Suppressor macrophage (primary cell): Measurements from ENCODE around the gene YBX3.
A peak's percentile ranks its signal among the peaks of the same experiment; 100 is the strongest.
"Not testable (repeated sequence)": the region's sequence is repeated elsewhere in the genome, so short reads cannot be mapped to it uniquely, and the experiment has no call there.

Source experiments
- DNase-seq, 4 experiments: peaks; one replicate each; pipeline ENCODE4 v3.0.0-alpha.2; 2020 to 2022
- total RNA-seq, 17 experiments: gene quantifications; one replicate each; lab custom pipeline; 2026; ENCODE audit warnings: mixed read lengths in 6 of 17, inconsistent platforms in 3 of 17; lab: John Stamatoyannopoulos, UW

Gene YBX3
- total RNA-seq = 67.5 to 171 (median 106) reads per million in 17 experiments

DNA sequence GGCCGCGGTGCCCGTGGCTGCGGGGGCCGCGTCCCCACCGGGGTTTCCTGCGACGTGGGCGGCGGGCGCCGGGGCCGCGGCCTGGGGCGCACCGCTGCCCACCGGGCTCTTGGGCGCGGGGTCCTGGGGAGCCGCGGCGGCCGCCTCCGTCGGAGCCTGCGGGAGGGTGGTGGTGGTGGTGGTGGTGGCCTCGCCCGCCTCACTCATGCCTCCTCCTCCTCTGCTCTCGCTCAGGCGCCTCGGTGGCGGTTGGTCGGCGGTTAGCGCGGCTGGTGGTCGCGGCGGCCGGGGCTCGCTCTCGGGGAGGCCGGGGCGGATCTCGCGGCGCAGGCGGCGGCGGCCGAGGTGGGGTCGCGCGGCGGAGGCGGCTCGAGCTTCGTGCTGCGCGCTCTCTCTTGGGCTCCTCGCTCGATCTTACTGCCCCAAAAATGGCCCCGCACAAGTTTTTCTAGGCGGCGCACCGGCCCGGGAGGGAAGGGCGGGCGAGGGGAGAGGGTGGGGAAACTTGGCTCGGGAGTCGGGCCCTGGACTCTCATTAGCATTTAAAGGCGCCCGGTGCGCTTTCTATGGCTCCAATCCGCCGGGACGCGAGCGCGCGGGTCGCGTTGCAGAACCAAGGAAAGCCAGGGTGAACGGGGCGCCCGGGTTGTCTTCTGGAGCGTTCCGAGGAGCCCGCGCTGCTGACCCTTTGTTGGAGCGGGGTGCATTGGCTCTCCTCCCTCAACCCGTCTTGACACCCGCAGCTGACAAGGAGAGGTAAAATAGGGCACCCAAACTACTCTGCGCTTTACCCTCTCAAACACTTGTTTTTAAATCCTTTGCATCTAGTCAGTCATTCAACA is at the start of gene YBX3:
Gene YBX3 (minus strand): TSS at position 419 of the 842 bp plus-strand sequence. CDS start 212 bp downstream, at position 207.
- peak; percentile 88 to 93 (median 91) for DNase-seq

DNA sequence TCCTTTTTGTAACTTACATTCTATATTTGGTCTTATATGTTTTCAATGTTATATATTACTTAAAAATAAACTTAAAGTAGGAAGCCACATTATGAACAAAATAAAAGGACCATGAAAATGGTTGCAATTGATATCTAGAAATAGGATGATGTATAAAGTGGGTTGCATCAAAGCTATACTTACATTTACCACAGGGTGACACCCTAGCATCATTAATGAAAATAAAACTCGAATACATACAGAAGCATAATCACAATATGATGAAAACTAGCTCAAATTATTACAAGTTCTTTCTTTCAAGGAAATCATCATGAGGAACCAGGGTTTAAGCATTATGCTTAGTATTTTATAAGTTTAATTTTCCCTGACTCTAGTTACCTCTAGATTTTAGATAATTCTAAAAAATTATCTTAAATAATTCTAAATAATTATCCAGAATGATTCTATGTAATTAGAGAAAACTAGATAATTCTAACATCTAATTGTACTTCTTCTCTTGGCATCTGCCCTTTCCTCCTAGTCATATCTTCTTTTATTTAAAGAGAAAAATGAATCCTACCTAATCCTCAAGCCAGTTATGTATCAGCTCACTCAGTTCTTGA is 48.1 kb upstream of the YBX3 start:
- peak; percentile 4 to 51 (median 32) for DNase-seq

DNA sequence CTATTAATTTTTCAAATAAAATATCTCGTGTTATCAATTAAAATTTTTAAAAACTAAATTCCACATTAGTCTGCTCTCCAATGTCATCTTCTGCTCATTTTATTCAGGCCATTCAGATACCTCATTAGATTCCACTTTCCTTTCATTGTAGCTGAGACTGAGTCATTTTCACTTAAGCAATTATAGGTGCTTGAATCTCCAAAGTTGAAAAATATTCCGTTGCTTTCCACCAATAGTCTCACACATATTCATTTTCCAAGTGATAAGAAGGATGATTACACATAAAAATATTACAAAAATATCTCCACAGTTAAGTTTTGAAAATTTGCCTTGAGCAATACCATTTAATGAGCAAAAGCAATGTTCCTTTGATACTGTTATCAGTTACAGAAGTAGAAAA is 36.5 kb upstream of the YBX3 start:
- no peak for DNase-seq

DNA sequence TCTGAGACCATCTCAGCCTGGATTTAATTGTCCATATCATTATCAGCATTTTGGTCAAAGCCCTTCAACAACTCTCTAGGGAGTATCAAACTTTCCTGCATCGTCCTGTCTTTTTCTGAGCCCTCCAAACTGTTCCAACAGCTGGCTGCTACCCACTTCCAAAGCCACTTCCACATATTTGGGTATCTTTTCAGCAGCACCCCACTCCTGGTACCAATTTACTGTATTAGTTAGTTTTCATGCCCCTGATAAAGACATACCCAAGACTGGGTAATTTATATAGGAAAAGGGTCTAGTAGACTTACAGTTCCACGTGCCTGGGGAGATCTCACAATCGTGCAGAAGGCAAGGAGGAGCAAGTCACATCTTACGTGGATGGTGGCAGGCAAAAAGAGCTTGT is 33.1 kb upstream of the YBX3 start:
- no peak for DNase-seq

DNA sequence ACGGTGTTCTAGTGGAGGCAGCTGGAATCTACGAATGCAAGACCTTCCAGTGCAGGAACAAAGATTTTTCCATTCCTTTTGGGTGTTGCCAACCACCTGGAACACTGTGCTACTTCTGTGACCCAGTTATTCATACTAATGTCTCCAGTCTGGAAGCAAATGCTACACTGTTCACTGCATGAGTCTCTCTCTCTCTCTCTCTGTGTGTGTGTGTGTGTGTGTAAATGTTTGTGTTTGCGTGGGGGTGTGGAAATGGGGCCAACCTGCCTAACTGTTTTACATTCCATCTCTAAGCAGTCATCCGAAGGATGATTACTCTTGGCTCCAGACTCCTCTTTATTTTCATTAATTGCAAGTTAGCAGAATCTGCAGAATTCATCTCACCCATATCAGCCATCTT is 29.9 kb upstream of the YBX3 start:
- DNase-seq = no peak

DNA sequence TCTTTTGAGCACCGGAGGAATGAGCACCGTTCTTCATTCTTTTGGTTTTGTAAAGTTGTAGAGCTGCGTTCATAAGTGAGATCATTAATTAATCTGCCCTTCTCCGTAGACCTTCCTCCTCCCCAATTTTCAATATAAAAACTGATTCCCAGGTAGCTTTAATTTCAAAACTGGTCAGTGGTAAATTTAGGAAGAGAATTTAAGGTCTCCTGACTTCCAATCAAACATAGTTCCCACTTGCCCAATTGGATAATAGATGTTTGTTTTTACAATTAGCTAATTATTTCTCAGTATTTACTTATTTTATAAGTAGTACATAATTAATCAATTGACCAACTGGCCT is 27.2 kb upstream of the YBX3 start:
- DNase-seq = no peak

DNA sequence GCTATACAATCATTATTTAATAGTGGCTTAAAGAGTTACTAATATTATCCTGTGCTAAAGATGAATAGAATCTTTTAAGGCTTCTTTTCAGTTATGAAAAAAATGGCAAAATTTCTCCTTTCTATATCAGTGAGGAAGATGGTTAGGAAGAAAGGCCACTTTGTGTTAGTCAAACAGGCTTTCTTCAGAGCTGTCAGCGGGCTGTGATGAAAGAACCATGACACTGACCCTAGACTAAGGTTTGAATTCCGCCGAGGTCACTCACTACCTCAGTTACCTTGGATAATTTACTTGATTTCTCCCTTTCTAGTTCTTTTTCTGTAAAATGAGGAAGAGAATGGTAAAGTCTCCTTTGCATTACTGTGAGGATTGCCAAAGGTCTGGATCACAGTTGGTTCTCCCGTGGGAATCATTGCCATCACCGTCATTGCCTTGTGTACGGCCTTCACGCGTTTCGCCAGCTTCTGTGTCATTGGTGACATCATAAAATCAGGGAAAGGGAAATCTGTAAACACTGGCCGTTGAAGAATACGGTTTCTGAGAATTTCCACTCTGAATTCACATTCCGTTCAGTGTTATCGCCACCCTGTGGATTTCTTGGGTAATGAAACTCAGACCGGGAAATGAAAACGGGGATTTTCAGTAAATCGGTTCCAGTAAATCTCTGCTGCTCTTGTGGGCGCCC is 26.7 kb upstream of the YBX3 start:
- peak; percentile 82 to 93 (median 92) for DNase-seq

DNA sequence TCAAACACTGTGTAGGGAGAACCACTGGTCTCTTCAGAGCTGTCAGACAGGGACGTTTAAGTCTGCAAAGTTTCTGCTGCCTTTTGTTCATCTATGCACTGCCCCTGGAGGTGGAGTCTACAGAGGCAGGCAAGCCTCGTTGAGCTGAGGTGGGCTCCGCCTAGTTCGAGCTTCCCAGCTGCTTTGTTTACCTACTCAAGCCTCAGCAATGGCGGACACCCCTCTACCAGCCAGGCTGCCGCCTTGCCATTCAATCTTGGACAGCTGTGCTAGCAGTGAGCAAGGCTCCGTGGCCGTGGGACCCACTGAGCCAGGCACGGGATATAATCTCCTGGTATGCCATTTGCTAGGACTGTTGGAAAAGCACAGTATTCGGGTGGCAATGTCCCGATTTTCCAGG is 24.6 kb upstream of the YBX3 start:
- no peak for DNase-seq

DNA sequence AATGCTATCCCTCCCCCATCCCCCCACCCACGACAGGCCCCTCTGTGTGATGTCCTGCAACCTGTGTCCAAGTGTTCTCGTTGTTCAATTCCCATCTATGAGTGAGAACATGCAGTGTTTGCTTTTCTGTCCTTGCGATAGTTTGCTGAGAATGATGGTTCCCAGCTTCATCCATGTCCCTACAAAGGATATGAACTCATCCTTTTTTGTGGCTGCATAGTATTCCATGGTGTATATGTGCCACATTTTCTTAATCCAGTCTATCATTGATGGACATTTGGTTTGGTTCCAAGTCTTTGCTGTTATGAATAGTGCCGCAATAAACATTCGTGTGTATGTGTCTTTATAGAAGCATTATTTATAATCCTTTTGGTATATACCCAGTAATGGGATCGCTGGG is 20.3 kb upstream of the YBX3 start:
- not testable (repeated sequence) for DNase-seq

DNA sequence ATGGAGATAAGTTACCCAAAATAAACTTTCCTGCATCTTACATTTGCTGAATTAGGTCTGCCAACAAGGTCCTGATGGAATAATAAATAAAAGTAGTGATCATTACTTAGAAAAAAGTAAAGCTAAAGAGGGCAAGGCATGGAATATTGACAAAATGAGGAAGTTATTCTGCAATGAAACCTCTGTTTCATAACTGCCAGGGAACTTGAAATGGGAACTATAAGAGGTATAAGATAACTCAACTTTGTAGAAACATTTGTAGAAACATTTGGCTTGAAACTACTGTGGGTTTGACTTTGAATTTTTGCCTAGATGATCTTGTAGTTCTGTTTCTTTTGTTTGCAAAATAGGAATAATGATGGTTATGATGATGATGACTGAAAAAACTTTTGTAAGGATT is 18.7 kb upstream of the YBX3 start:
- DNase-seq = peak; percentile 23 to 80 (median 56)

DNA sequence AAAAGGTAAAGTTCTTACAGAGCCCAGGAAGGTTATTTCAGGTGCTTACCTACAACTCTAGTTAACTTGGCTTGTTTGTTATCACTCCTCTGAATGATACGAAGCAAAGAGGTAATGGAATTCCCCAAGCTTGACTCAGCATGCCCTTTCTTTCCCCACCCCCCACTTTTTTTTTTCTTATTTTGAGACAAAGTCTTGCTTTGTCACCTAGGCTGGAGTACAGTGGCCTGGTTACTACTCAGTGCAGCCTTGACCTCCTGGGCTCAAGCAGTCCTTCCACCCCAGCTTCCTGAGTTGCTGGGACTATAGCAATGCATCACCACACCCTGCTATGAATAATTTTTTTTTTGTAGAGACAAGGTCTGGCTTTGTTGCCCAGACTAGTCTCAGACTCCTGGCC is 17.1 kb upstream of the YBX3 start:
- DNase-seq = no peak

DNA sequence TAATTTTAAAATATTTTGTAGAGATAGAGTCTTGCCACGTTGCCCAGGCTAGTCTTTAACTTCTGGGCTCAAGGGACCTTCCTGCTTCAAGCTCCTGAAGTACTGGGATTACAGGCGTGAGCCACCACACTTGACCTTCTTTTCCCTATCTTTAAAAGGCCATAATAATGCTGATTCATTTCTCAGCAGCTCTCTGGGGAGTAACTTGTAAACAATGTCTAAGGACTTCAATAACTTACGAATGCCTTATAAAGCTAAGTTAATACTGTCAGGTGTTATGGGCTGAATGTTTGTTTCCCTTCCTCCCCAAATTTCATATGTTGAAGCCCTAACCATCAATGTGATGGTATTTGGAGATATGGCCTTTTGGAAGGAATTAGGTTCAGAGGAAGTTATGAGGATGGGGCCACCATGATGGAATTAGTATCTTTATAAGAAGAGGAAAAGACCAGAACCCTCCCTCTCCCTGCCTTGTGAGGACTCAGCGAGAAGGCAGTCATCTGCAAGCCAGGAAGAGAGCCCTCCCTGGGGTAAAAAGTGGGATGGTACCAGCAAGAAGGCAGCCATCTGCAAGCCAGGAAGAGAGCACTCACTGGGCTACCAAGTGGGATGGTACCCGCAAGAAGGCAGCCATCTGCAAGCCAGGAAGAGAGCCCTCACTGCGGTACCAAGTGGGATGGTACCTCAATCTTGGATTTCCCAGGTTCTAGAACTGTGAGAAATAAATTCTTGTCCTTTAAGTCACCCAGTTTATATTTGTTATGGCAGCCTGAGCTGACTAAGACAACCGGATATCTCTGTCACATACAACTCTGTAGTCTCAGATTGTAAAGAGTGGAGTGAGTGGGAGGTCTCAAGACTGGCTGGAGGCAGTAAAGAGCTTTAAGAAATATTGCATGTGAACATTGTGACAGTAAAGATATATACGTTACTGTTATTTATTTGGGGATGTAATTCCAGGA is 16.3 kb upstream of the YBX3 start:
- no peak for DNase-seq

DNA sequence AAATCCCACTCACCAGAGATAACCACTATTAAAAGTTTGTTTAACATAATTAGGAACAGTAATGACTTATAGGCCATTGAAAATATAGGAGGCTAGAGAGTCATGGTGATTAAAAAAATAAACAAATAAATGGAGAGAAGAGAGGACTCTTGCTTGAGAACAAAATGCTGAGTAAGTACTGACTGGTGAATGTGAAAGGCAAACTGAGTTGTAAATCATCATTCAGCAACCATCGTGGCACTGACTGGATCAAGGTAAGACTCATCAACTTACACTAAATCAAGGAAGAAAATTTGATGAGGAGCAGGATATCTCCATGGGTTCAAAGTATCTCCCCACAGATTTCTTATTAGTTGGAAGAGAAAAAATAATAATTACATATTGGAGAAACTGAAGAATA is 14.1 kb upstream of the YBX3 start:
- no peak for DNase-seq

DNA sequence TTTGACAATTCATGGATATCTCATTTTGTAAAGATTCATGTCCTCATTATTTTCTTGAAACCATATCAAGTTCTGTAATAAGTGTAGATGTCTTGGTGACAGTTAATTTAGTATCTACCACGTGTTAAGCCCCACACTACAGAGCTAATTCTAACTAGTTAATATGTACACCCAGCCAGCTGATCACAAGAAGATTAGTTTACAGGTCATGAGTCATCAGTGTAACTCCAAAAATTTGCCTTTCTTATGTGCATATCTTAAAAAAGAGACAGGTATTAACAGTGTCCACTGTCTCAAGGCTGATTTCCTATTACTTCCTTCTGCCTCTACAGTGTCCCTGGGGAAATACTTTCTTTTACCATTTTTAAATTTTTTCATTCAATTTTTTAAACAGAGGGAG is 13.3 kb upstream of the YBX3 start:
- DNase-seq = no peak

DNA sequence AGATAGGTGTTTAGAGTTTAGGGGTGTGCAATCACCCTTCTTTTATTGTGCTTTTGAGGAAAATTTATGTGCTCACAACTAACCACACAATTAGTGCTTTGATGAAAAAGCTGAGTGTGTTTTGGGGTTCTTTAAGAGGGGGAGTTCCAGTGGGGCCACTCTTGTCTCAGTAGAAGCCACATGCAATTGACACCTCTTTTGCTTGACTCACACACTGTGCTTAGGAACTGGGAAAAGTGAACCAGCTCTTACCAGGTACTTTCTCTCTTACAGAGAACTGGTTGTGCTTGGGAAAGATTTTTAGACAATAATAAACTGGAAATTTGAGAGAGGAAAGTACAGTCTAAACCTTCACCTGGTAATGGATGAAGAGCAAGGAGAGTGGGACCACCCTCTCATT is 12.3 kb upstream of the YBX3 start:
- no peak for DNase-seq

DNA sequence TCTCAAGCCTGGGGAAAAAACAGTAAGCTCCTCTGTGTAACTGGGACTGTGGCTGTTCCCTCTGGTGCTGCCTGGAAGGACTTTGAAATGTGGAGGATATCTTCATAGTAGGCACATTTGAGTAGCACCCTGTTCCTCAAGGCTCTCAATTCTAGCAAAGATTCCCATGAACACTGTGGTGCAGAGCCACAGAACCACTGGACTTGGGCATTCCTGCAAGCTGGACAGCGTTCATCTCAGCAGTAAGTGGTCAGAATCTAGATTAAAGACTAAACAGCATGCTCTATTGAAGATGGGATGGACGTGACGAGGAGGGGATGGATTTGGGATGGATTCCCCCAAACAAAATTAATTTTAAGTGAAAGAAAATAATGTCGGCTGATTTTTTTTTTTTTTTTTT is 9.4 kb upstream of the YBX3 start:
- DNase-seq = no peak

DNA sequence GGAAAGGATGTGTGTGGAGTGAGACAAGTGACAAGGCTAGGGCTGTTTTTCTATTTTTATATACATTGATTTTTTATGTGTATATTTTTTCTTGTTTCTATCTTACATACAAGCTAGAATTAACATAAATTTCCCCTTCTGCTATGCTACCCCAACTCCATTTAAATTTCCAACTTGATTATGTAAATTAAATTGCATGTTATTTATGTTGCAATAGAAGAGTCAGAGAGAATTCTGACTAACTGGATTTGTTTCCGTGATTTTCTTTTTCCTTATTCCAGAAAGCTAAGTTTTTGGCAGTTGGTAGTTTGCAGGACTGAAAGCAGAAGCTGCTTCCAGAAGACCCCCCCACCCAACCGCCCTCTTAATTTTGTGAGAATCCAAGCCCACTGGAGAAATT is 8.9 kb upstream of the YBX3 start:
- no peak for DNase-seq

DNA sequence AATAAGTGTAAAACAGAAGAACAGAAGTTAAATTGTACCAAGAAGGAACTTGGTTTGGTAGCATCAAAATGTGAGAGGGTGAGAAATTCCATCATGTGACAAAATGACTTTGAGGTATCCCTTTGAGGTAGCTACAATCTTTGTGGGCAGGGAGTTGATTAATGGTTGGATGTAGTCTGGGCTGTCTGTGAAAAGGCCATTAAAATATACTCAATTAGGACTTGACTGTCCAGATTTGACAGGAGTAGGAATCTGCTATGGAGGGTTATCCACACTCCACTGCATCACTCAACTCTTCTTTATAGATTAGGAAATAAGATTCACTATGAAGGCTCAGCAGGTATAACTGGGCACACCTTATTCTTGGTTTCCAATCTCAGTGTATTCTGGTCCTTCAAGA is 7.4 kb upstream of the YBX3 start:
- no peak for DNase-seq

DNA sequence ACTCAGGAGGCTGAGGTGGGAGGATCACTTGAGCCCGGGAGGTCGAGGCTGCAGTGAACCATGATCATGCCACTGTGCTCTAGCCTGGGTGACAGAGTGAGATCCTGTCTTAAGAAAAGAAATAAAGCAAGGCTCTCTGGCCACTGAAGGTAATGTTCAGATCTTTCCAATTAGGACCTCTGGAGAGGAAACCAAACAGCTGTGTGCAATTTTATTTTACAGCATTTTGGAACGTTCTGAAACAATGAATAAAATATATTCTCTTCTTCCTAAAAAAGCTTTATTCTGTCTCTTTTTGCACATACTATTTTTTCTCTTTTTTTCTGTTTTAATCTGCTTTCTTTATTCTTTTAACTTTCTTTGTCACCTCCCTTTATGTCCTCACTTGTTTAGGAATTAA is 5.0 kb upstream of the YBX3 start:
- no peak for DNase-seq

DNA sequence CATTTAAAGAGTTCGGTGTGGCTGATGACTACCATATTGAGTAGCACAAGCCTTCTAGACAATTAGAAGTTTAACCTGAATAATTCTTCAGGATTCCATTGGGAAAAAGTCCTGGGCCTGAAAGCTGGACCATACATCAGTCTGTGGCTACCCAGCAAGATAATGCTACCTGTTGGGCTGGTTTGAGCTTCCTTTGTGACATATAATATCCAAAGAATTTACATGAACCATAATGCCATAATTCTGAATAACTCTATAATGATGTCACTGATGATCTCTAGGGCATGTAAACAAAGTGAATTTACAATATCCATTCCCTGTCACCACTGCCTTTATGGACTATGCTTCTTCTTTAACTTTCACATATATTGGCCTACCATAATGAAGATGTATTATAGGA is 3.8 kb upstream of the YBX3 start:
- DNase-seq = no peak

DNA sequence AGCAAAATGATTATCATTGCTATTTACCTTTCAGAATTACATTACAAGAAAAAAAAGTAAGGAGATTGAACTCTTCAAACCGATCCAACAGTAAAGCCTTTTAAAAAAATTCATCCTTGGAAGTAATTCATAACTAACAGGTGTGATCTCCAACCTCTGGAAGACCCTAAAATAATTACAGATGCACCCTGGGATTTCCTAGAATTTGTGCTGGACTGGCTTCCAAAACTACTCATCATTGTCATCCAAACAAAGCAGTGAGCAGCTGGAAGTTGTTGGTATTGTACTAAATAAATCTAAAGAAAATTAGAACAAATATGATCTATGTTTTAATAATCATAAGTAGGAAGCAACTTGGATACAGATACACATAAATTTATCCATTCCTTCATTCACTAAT is 1.9 kb upstream of the YBX3 start:
- DNase-seq = no peak

DNA sequence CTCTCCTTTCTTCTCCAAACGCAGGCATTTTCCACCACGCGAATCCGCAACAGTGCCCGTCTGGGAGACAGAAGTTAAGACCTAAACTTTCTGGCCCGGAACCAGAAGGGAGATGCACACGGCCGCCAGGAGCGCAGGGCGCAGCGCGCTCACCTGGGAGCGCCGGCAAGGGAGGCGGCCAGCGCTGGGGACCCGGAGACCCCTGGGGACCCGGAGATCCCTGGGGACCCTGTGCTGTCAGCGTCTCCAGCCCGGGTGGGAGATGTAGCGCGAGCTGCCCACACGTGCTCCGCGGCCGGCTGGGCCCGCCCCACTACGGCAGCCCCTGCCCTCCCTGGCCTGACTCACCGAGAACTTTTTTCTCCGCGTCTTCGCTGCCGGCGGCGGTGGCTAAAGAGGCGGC is 620 bp downstream of the YBX3 start:
- peak; percentile 48 to 76 (median 66) for DNase-seq
